BE2C (cell line): ENCODE results near the gene TM2D3.

ENCODE experiments used
- DNase-seq: peaks from one replicate; pipeline ENCODE4 v3.0.0-alpha.2; 2020
- H3K27me3 ChIP-seq: fragments of 250-450 bp; sonication (Bioruptor Pico); 2 replicates; pipeline ENCODE4 v1.5.1; 2020; ENCODE audit warnings: mild to moderate bottlenecking
- H3K36me3 ChIP-seq: fragments of 250-450 bp; sonication (Bioruptor Pico); 2 replicates; pipeline ENCODE4 v1.5.1; 2020; ENCODE audit warnings: mild to moderate bottlenecking
- H3K4me1 ChIP-seq: fragments of 250-450 bp; sonication (Bioruptor Pico); 2 replicates; pipeline ENCODE4 v1.5.1; 2020
- H3K4me3 ChIP-seq: 2 replicates; pipeline ENCODE4 v1.5.1; 2011; ENCODE audit warnings: low read depth, low read length
- H3K9me3 ChIP-seq: fragments of 250-450 bp; sonication (Bioruptor Pico); 2 replicates; pipeline ENCODE4 v1.5.1; 2020
- CTCF ChIP-seq: IDR thresholded peaks from 2 replicates; pipeline ENCODE4 v1.5.1; 2012; ENCODE audit warnings: mild to moderate bottlenecking, low read depth, low read length

Gene TM2D3

GRCh38 chr15:101692801-101693598 is 40.8 kb upstream of the TM2D3 start:
- no peaks in the 10 kb centered on the region for H3K36me3 ChIP-seq
- DNase-seq: no peak
- H3K4me1 ChIP-seq: no peaks in the 10 kb centered on the region
- no peak overlapping the region for H3K4me3 ChIP-seq
- no peaks in the 10 kb centered on the region for H3K9me3 ChIP-seq
- no peaks in the 10 kb centered on the region for H3K27me3 ChIP-seq
- TF ChIP-seq CTCF: no peak

- Histone ChIP-seq H3K36me3 (no peaks in the 10 kb centered on the region; the same call in 1 of the 2 replicates), H3K9me3 (no peaks in the 10 kb centered on the region), H3K27me3 (no peaks in the 10 kb centered on the region), H3K4me3 (no peak overlapping the region), H3K4me1 (no peaks in the 10 kb centered on the region)
- TF ChIP-seq CTCF: no peak
- DNase-seq: no peak
These were observed 37.7 kb upstream of the TM2D3 start for GRCh38 chr15:101689901-101690300.

- peaks cover 3% of the 10 kb centered on the region; the same call in 1 of the 2 replicates for H3K36me3 ChIP-seq
- H3K9me3 ChIP-seq: no peaks in the 10 kb centered on the region
- H3K27me3 ChIP-seq: no peaks in the 10 kb centered on the region
- no peak for DNase-seq
- no peaks in the 10 kb centered on the region for H3K4me1 ChIP-seq
- H3K4me3 ChIP-seq: no peak overlapping the region
- TF ChIP-seq CTCF: no peak
These were observed 34.5 kb upstream of the TM2D3 start for GRCh38 chr15:101686718-101687117.

GRCh38 chr15:101684877-101685276 is 32.7 kb upstream of the TM2D3 start:
- Histone ChIP-seq H3K9me3 (no peaks in the 10 kb centered on the region), H3K27me3 (no peaks in the 10 kb centered on the region), H3K4me1 (no peaks in the 10 kb centered on the region), H3K4me3 (no peak overlapping the region), H3K36me3 (peaks cover 3% of the 10 kb centered on the region; the same call in 1 of the 2 replicates)
- DNase-seq: no peak
- no peak for TF ChIP-seq CTCF

- Histone ChIP-seq H3K36me3 (peaks cover 3% of the 10 kb centered on the region; the same call in 1 of the 2 replicates), H3K9me3 (no peaks in the 10 kb centered on the region), H3K4me3 (no peak overlapping the region), H3K4me1 (no peaks in the 10 kb centered on the region), H3K27me3 (no peaks in the 10 kb centered on the region)
- no peak for TF ChIP-seq CTCF
- DNase-seq: no peak
These were observed 32.2 kb upstream of the TM2D3 start for GRCh38 chr15:101684384-101684783.

- Histone ChIP-seq H3K27me3 (no peaks in the 10 kb centered on the region), H3K36me3 (0 out of 2 replicates have a peak, but pooled peaks cover 3% of the 10 kb centered on the region), H3K4me1 (no peaks in the 10 kb centered on the region), H3K4me3 (no peak overlapping the region), H3K9me3 (no peaks in the 10 kb centered on the region)
- no peak for DNase-seq
- TF ChIP-seq CTCF: no peak
These were observed 27.6 kb upstream of the TM2D3 start for GRCh38 chr15:101679806-101680205.
